ENCODE measurements around the gene TRABD2B. TPM values are rescaled to one million over a fixed set of nuclear protein-coding genes. Genes with fewer than 3 reads are reported as not detected.

TRABD2B gene
- total RNA-seq, 1 experiment from 2014 or later: 0.05 TPM

- intact Hi-C loops (cut with micrococcal nuclease): no loop called here
- DNase-seq (ENCODE audit: low read depth, low spot score) (no peak), ATAC-seq (no peak)
- Histone ChIP-seq H3K9me2 (ENCODE audit: insufficient read depth) (no peaks in the 10 kb centered on the region), H3K4me2 (ENCODE audit: low read length) (no peak overlapping the region), H3K9ac (ENCODE audit: low read length) (no peak overlapping the region), H3K27ac (ENCODE audit: low read depth, low read length) (no peak overlapping the region), H3K79me2 (ENCODE audit: insufficient read depth, low read length) (no peaks in the 10 kb centered on the region), H3K9me3 (ENCODE audit: control insufficient read depth in 1 of 2, insufficient read depth in 1 of 2, low read depth in 1 of 2, low read length in 2 of 2) (no peaks in the 10 kb centered on the region), H3K36me3 (ENCODE audit: control insufficient read depth in 1 of 2, insufficient read depth in 2 of 2, low read length in 2 of 2) (no peaks in the 10 kb centered on the region), H3K4me1 (ENCODE audit: control insufficient read depth in 1 of 2, insufficient read depth in 2 of 2, low read length in 2 of 2) (no peaks in the 10 kb centered on the region), H3K27me3 (ENCODE audit: insufficient read depth, low read length) (peaks cover 3% of the 10 kb centered on the region; the same call in 1 of the 2 replicates), H4K20me1 (ENCODE audit: insufficient read depth) (no peaks in the 10 kb centered on the region), H2AFZ (ENCODE audit: low read depth, low read length, poor library complexity, severe bottlenecking) (no peak overlapping the region), H3K4me3 (replicated peaks in 1 of 2; ENCODE audit: low read depth in 1 of 2, low read length in 2 of 2) (no peak overlapping the region)
- RAD21 ChIA-PET (ENCODE audit: low non-redundant PET in 1 of 2, low total read pairs in 2 of 2, uncharacterized antibody in 2 of 2, unreplicated experiment in 2 of 2): no interaction called here
- BruUV-seq (replicated peaks): no TSS peak
- POLR2A ChIA-PET: no interaction called here
- TF ChIP-seq CEBPB (IDR thresholded peaks at IDR 0.05; ENCODE audit: low read depth) (no peak), RAD21 (IDR thresholded peaks at IDR 0.05; ENCODE audit: low read depth) (no peak), SIN3A (IDR thresholded peaks at IDR 0.05; ENCODE audit: low read depth) (no peak), CBX3 (IDR thresholded peaks at IDR 0.05; ENCODE audit: low read depth) (no peak), ZNF274 (IDR thresholded peaks at IDR 0.05; ENCODE audit: low read depth, low read length) (no peak), TCF7L2 (IDR thresholded peaks at IDR 0.05; ENCODE audit: borderline replicate concordance, extremely low read depth, insufficient read depth, insufficient read length) (no peak), REST (IDR thresholded peaks at IDR 0.05; ENCODE audit: low read depth) (no peak), JUND (IDR thresholded peaks at IDR 0.05) (no peak), POLR2AphosphoS5 (IDR thresholded peaks at IDR 0.05; ENCODE audit: low read depth, low read length) (no peak), SP1 (IDR thresholded peaks at IDR 0.05; ENCODE audit: low read depth) (no peak), POLR2A (IDR thresholded peaks at IDR 0.05; ENCODE audit: borderline replicate concordance, extremely low read depth, insufficient read depth, insufficient read length) (no peak), ELF1 (IDR thresholded peaks at IDR 0.05; ENCODE audit: borderline replicate concordance, low read depth) (no peak), FOSL1 (IDR thresholded peaks at IDR 0.05; ENCODE audit: low read depth) (no peak), EZH2 (IDR thresholded peaks at IDR 0.05) (no peak), YY1 (IDR thresholded peaks at IDR 0.05; ENCODE audit: extremely low read depth, insufficient replicate concordance, low read depth, low read length) (no peak)
- CTCF ChIA-PET: no interaction called here
Observed at GRCh38 chr1:47779613-47780012, 217.6 kb downstream of the TRABD2B start.

Measured in HCT116 (cell line).